ENCODE data around the gene IRF8.
"Not testable (repeated sequence)": the region's sequence is repeated elsewhere in the genome, so short reads cannot be mapped to it uniquely, and the experiment has no call there.

The IRF8 gene

GRCh38 chr16:85898521-85899442 lies at the start of gene IRF8:
IRF8 (plus strand) TSS chr16:85899162; CDS start chr16:85903016, 3,854 bp downstream.
- in situ Hi-C loops (cut with MboI; ENCODE audit: low sequenced_read_pairs), result no loop called here

GRCh38 chr16:85849388-85849787 lies 49.6 kb upstream of the IRF8 start:
- in situ Hi-C loops (cut with MboI; ENCODE audit: low sequenced_read_pairs), result no loop called here

- in situ Hi-C loops (cut with MboI; ENCODE audit: low sequenced_read_pairs), result no loop called here
Observed at GRCh38 chr16:85850344-85850880, 48.5 kb upstream of the IRF8 start.

GRCh38 chr16:85851034-85851785 lies 47.8 kb upstream of the IRF8 start:
- in situ Hi-C loops (cut with MboI; ENCODE audit: low sequenced_read_pairs), result no loop called here

GRCh38 chr16:85853547-85854545 lies 45.1 kb upstream of the IRF8 start:
- in situ Hi-C loops (cut with MboI; ENCODE audit: low sequenced_read_pairs), result no loop called here

GRCh38 chr16:85854935-85855334 lies 44.0 kb upstream of the IRF8 start:
- in situ Hi-C loops (cut with MboI; ENCODE audit: low sequenced_read_pairs), result no loop called here

- in situ Hi-C loops (cut with MboI; ENCODE audit: low sequenced_read_pairs), result no loop called here
Observed at GRCh38 chr16:85856079-85856478, 42.9 kb upstream of the IRF8 start.

- in situ Hi-C loops (cut with MboI; ENCODE audit: low sequenced_read_pairs), result no loop called here
Observed at GRCh38 chr16:85856585-85856984, 42.4 kb upstream of the IRF8 start.

- in situ Hi-C loops (cut with MboI; ENCODE audit: low sequenced_read_pairs), result no loop called here
Observed at GRCh38 chr16:85857406-85857805, 41.6 kb upstream of the IRF8 start.

- in situ Hi-C loops (cut with MboI; ENCODE audit: low sequenced_read_pairs), result not testable (repeated sequence)
Observed at GRCh38 chr16:85858571-85858970, 40.4 kb upstream of the IRF8 start.

- in situ Hi-C loops (cut with MboI; ENCODE audit: low sequenced_read_pairs), result no loop called here
Observed at GRCh38 chr16:85858984-85859817, 39.8 kb upstream of the IRF8 start.

GRCh38 chr16:85859818-85860125 lies 39.2 kb upstream of the IRF8 start:
- in situ Hi-C loops (cut with MboI; ENCODE audit: low sequenced_read_pairs), result no loop called here

- in situ Hi-C loops (cut with MboI; ENCODE audit: low sequenced_read_pairs), result no loop called here
Observed at GRCh38 chr16:85860413-85861094, 38.4 kb upstream of the IRF8 start.

- in situ Hi-C loops (cut with MboI; ENCODE audit: low sequenced_read_pairs), result no loop called here
Observed at GRCh38 chr16:85861095-85861825, 37.7 kb upstream of the IRF8 start.

- in situ Hi-C loops (cut with MboI; ENCODE audit: low sequenced_read_pairs), result no loop called here
Observed at GRCh38 chr16:85862476-85863383, 36.2 kb upstream of the IRF8 start.

GRCh38 chr16:85863384-85863774 lies 35.6 kb upstream of the IRF8 start:
- in situ Hi-C loops (cut with MboI; ENCODE audit: low sequenced_read_pairs), result no loop called here

- in situ Hi-C loops (cut with MboI; ENCODE audit: low sequenced_read_pairs), result no loop called here
Observed at GRCh38 chr16:85864965-85865364, 34.0 kb upstream of the IRF8 start.
